ENCODE results near the gene LRIT1.

Gene LRIT1

GRCh38 chr10:84238909-84239308 lies 2.4 kb downstream of the LRIT1 start:
- ATAC-seq (replicated peaks) (no peak), DNase-seq (no peak)
- Mint-ChIP-seq H3K4me1 (ENCODE audit: low read depth in 2 of 2) (no peaks in the 10 kb centered on the region), H3K9me3 (no peaks in the 10 kb centered on the region), H3K4me3 (no peak overlapping the region), H3K27me3 (peaks cover 39 to 59% of the 10 kb centered on the region in 2 donors), H3K27ac (no peak overlapping the region), H3K36me3 (ENCODE audit: insufficient read depth) (peaks cover 2% of the 10 kb centered on the region)

GRCh38 chr10:84237199-84238051 lies 3.9 kb downstream of the LRIT1 start:
- H3K4me3 Mint-ChIP-seq, result no peak overlapping the region
- no peaks in the 10 kb centered on the region for H3K9me3 Mint-ChIP-seq
- H3K36me3 Mint-ChIP-seq (ENCODE audit: insufficient read depth), result peaks cover 2% of the 10 kb centered on the region
- H3K27me3 Mint-ChIP-seq, result peaks cover 48 to 73% of the 10 kb centered on the region in 2 donors
- ATAC-seq (replicated peaks), result no peak
- no peak for DNase-seq
- H3K27ac Mint-ChIP-seq, result no peak overlapping the region
- no peaks in the 10 kb centered on the region for H3K4me1 Mint-ChIP-seq (ENCODE audit: low read depth in 2 of 2)

GRCh38 chr10:84236807-84237198 lies 4.5 kb downstream of the LRIT1 start:
- Mint-ChIP-seq H3K9me3 (no peaks in the 10 kb centered on the region), H3K27ac (no peak overlapping the region), H3K36me3 (ENCODE audit: insufficient read depth) (peaks cover 2% of the 10 kb centered on the region), H3K4me1 (ENCODE audit: low read depth in 2 of 2) (no peaks in the 10 kb centered on the region), H3K27me3 (peaks cover 51 to 79% of the 10 kb centered on the region in 2 donors), H3K4me3 (no peak overlapping the region)
- ATAC-seq (replicated peaks), result no peak
- DNase-seq, result no peak

- ATAC-seq (replicated peaks) (no peak), DNase-seq (no peak)
- Mint-ChIP-seq H3K4me1 (ENCODE audit: low read depth in 2 of 2) (no peaks in the 10 kb centered on the region), H3K4me3 (no peak overlapping the region), H3K9me3 (no peaks in the 10 kb centered on the region), H3K27ac (no peak overlapping the region), H3K27me3 (peaks cover 51 to 86% of the 10 kb centered on the region in 2 donors), H3K36me3 (ENCODE audit: insufficient read depth) (no peaks in the 10 kb centered on the region)
These were observed 6.2 kb downstream of the LRIT1 start for GRCh38 chr10:84235096-84235495.

- Mint-ChIP-seq H3K9me3 (no peaks in the 10 kb centered on the region), H3K27me3 (peaks cover 50 to 85% of the 10 kb centered on the region in 2 donors), H3K27ac (peak overlapping the region in 1 of 2 donors; percentile 25), H3K36me3 (ENCODE audit: insufficient read depth) (no peaks in the 10 kb centered on the region), H3K4me1 (ENCODE audit: low read depth in 2 of 2) (no peaks in the 10 kb centered on the region), H3K4me3 (no peak overlapping the region)
- ATAC-seq (replicated peaks) (no peak), DNase-seq (no peak)
These were observed 6.9 kb downstream of the LRIT1 start for GRCh38 chr10:84234479-84234878.

GRCh38 chr10:84233940-84234339 lies 7.4 kb downstream of the LRIT1 start:
- H3K9me3 Mint-ChIP-seq, result no peaks in the 10 kb centered on the region
- H3K27me3 Mint-ChIP-seq, result peaks cover 51 to 85% of the 10 kb centered on the region in 2 donors
- DNase-seq (no peak), ATAC-seq (replicated peaks) (no peak)
- no peak overlapping the region for H3K4me3 Mint-ChIP-seq
- H3K36me3 Mint-ChIP-seq (ENCODE audit: insufficient read depth), result no peaks in the 10 kb centered on the region
- H3K27ac Mint-ChIP-seq, result peak overlapping the region in 1 of 2 donors; percentile 25
- no peaks in the 10 kb centered on the region for H3K4me1 Mint-ChIP-seq (ENCODE audit: low read depth in 2 of 2)

- no peaks in the 10 kb centered on the region for H3K4me1 Mint-ChIP-seq (ENCODE audit: low read depth in 2 of 2)
- DNase-seq (no peak), ATAC-seq (replicated peaks) (no peak)
- no peaks in the 10 kb centered on the region for H3K9me3 Mint-ChIP-seq
- peaks cover 57 to 86% of the 10 kb centered on the region in 2 donors for H3K27me3 Mint-ChIP-seq
- H3K27ac Mint-ChIP-seq, result no peak overlapping the region
- no peak overlapping the region for H3K4me3 Mint-ChIP-seq
- H3K36me3 Mint-ChIP-seq (ENCODE audit: insufficient read depth), result no peaks in the 10 kb centered on the region
These were observed 9.0 kb downstream of the LRIT1 start for GRCh38 chr10:84232376-84232775.

GRCh38 chr10:84230359-84230758 lies 11.0 kb downstream of the LRIT1 start:
- no peak overlapping the region for H3K4me3 Mint-ChIP-seq
- no peak overlapping the region for H3K27ac Mint-ChIP-seq
- H3K36me3 Mint-ChIP-seq (ENCODE audit: insufficient read depth), result no peaks in the 10 kb centered on the region
- DNase-seq, result no peak
- H3K27me3 Mint-ChIP-seq, result peaks cover 56 to 85% of the 10 kb centered on the region in 2 donors
- no peaks in the 10 kb centered on the region for H3K4me1 Mint-ChIP-seq (ENCODE audit: low read depth in 2 of 2)
- H3K9me3 Mint-ChIP-seq, result no peaks in the 10 kb centered on the region
- no peak for ATAC-seq (replicated peaks)

GRCh38 chr10:84227810-84228209 lies 13.5 kb downstream of the LRIT1 start:
- Mint-ChIP-seq H3K36me3 (ENCODE audit: insufficient read depth) (no peaks in the 10 kb centered on the region), H3K27me3 (peaks cover 49 to 85% of the 10 kb centered on the region in 2 donors), H3K9me3 (no peaks in the 10 kb centered on the region), H3K4me3 (no peak overlapping the region), H3K4me1 (ENCODE audit: low read depth in 2 of 2) (no peaks in the 10 kb centered on the region), H3K27ac (no peak overlapping the region)
- no peak for DNase-seq
- no peak for ATAC-seq (replicated peaks)

- Mint-ChIP-seq H3K27me3 (peaks cover 52 to 85% of the 10 kb centered on the region in 2 donors), H3K9me3 (no peaks in the 10 kb centered on the region), H3K4me3 (no peak overlapping the region), H3K4me1 (ENCODE audit: low read depth in 2 of 2) (no peaks in the 10 kb centered on the region), H3K36me3 (ENCODE audit: insufficient read depth) (no peaks in the 10 kb centered on the region), H3K27ac (no peak overlapping the region)
- no peak for DNase-seq
- no peak for ATAC-seq (replicated peaks)
These were observed 14.7 kb downstream of the LRIT1 start for GRCh38 chr10:84226616-84227015.

- DNase-seq (no peak), ATAC-seq (replicated peaks) (no peak)
- H3K27ac Mint-ChIP-seq, result no peak within 1 kb of the TSS
- no peak within 1 kb of the TSS for H3K4me3 Mint-ChIP-seq
- H3K9me3 Mint-ChIP-seq, result no peaks in the 10 kb centered on the region
- H3K27me3 Mint-ChIP-seq, result peaks cover 52 to 84% of the 10 kb centered on the region in 2 donors
- H3K4me1 Mint-ChIP-seq (ENCODE audit: low read depth in 2 of 2), result no peaks in the 10 kb centered on the region
- no peaks in the 10 kb centered on the region for H3K36me3 Mint-ChIP-seq (ENCODE audit: insufficient read depth)
These were observed 15.7 kb downstream of the LRIT1 start, which contains the start of gene LRIT2 for GRCh38 chr10:84225427-84226173. TSS of gene LRIT2 (minus strand) at chr10:84225544. CDS start at chr10:84225520, 24 bp downstream.

GRCh38 chr10:84224411-84225028 lies 16.8 kb downstream of the LRIT1 start:
- no peak overlapping the region for H3K27ac Mint-ChIP-seq
- H3K4me3 Mint-ChIP-seq, result no peak overlapping the region
- H3K9me3 Mint-ChIP-seq, result no peaks in the 10 kb centered on the region
- no peaks in the 10 kb centered on the region for H3K36me3 Mint-ChIP-seq (ENCODE audit: insufficient read depth)
- H3K27me3 Mint-ChIP-seq, result peaks cover 50 to 84% of the 10 kb centered on the region in 2 donors
- no peak for ATAC-seq (replicated peaks)
- H3K4me1 Mint-ChIP-seq (ENCODE audit: low read depth in 2 of 2), result no peaks in the 10 kb centered on the region
- no peak for DNase-seq

- H3K27me3 Mint-ChIP-seq, result peaks cover 28 to 58% of the 10 kb centered on the region in 2 donors
- H3K4me3 Mint-ChIP-seq, result no peak overlapping the region
- no peak overlapping the region for H3K27ac Mint-ChIP-seq
- H3K4me1 Mint-ChIP-seq (ENCODE audit: low read depth in 2 of 2), result no peaks in the 10 kb centered on the region
- peaks cover 0 to 3% of the 10 kb centered on the region in 2 donors for H3K9me3 Mint-ChIP-seq
- no peaks in the 10 kb centered on the region for H3K36me3 Mint-ChIP-seq (ENCODE audit: insufficient read depth)
- no peak for ATAC-seq (replicated peaks)
- DNase-seq, result no peak
These were observed 19.4 kb downstream of the LRIT1 start for GRCh38 chr10:84221916-84222315.

Measured in effector memory CD8-positive, alpha-beta T cell (primary cell).